Neuronal stem cell (in vitro differentiated cells): ENCODE results near the gene GEMIN5.

Experiments
- DNase-seq: peaks from one replicate; pipeline ENCODE4 v3.0.0-alpha.2; 2013; ENCODE audit warnings: low spot score
- H2AFZ ChIP-seq: one replicate; pipeline ENCODE4 v1.6.1; 2013; ENCODE audit warnings: mild to moderate bottlenecking, low read length, inconsistent platforms
- H2AK5ac ChIP-seq: 2 replicates; pipeline ENCODE4 v1.6.1; 2013; ENCODE audit warnings: low read depth, mild to moderate bottlenecking, inconsistent platforms, low read length, moderate library complexity, mixed read lengths
- H2BK120ac ChIP-seq: 2 replicates; pipeline ENCODE4 v1.6.1; 2013; ENCODE audit warnings: low read depth, mild to moderate bottlenecking, inconsistent platforms, low read length, moderate library complexity, mixed read lengths
- H2BK12ac ChIP-seq: one replicate; pipeline ENCODE4 v1.6.1; 2013; ENCODE audit warnings: low read length, inconsistent platforms
- H2BK15ac ChIP-seq: 2 replicates; pipeline ENCODE4 v1.6.1; 2013; ENCODE audit warnings: mild to moderate bottlenecking, low read length, inconsistent platforms, mixed read lengths
- H2BK5ac ChIP-seq: one replicate; pipeline ENCODE4 v1.6.1; 2013; ENCODE audit warnings: inconsistent platforms, mild to moderate bottlenecking, low read length, moderate library complexity
- H3K14ac ChIP-seq: one replicate; pipeline ENCODE4 v1.6.1; 2013; ENCODE audit warnings: low read length, inconsistent platforms
- H3K18ac ChIP-seq: 2 replicates; pipeline ENCODE4 v1.6.1; 2013; ENCODE audit warnings: low read length, inconsistent platforms
- H3K23ac ChIP-seq: 2 replicates; pipeline ENCODE4 v1.6.1; 2013; ENCODE audit warnings: low read depth, mild to moderate bottlenecking, mixed read lengths, low read length, inconsistent platforms; ENCODE audit not compliant: poor library complexity
- H3K27ac ChIP-seq: replicated peaks from 3 replicates; pipeline ENCODE4 v1.5.1; 2013; ENCODE audit warnings: low read length, inconsistent platforms
- H3K27me3 ChIP-seq, 3 experiments: 2 replicates each; pipeline ENCODE4 v1.6.1; 2013; ENCODE audit warnings: low read length in 3 of 3, mild to moderate bottlenecking in 2 of 3, inconsistent platforms in 1 of 3, low read depth in 1 of 3, mixed read lengths in 1 of 3, moderate library complexity in 1 of 3; ENCODE audit not compliant: control insufficient read depth in 3 of 3, insufficient read depth in 3 of 3
- H3K36me3 ChIP-seq, 2 donors: replicated peaks in 1 of 2; 2 replicates each; pipeline ENCODE4 v1.6.1; 2013; ENCODE audit warnings: low read length in 2 of 2; ENCODE audit not compliant: control insufficient read depth in 2 of 2, insufficient read depth in 2 of 2
- H3K4ac ChIP-seq: 2 replicates; pipeline ENCODE4 v1.6.1; 2013; ENCODE audit warnings: inconsistent platforms, mild to moderate bottlenecking, low read length, moderate library complexity
- H3K4me1 ChIP-seq, 2 donors: 1 replicate in 1 of 2; 2 replicates in 1 of 2; pipeline ENCODE4 v1.6.1; 2013; ENCODE audit warnings: low read length in 2 of 2, low read depth in 1 of 2; ENCODE audit not compliant: control insufficient read depth in 2 of 2, insufficient read depth in 1 of 2
- H3K4me2 ChIP-seq: one replicate; pipeline ENCODE4 v1.6.1; 2013; ENCODE audit warnings: mild to moderate bottlenecking, low read length, inconsistent platforms; ENCODE audit not compliant: insufficient read depth, poor library complexity, severe bottlenecking
- H3K4me3 ChIP-seq, 2 donors: 2 replicates each; pipeline ENCODE4 v1.5.1; 2013; ENCODE audit warnings: low read length in 2 of 2, mild to moderate bottlenecking in 2 of 2, inconsistent platforms in 1 of 2, moderate library complexity in 1 of 2
- H3K79me1 ChIP-seq: one replicate; pipeline ENCODE4 v1.6.1; 2013; ENCODE audit warnings: low read depth, mild to moderate bottlenecking, inconsistent platforms, low read length, moderate library complexity
- H3K9ac ChIP-seq: one replicate; pipeline ENCODE4 v1.6.1; 2013; ENCODE audit warnings: mild to moderate bottlenecking, low read depth, low read length, inconsistent platforms; ENCODE audit not compliant: poor library complexity
- H3K9me3 ChIP-seq, 2 donors: replicated peaks in 1 of 2; 2 replicates each; pipeline versions ENCODE3 to v1.6.1; 2013; ENCODE audit warnings: low read length in 2 of 2, mild to moderate bottlenecking in 2 of 2, inconsistent platforms in 1 of 2, low read depth in 1 of 2, mixed read lengths in 1 of 2, moderate library complexity in 1 of 2; ENCODE audit not compliant: control insufficient read depth in 2 of 2, insufficient read depth in 1 of 2
- H4K8ac ChIP-seq: one replicate; pipeline ENCODE4 v1.6.1; 2013; ENCODE audit warnings: low read depth, mild to moderate bottlenecking, inconsistent platforms, low read length, moderate library complexity
- H4K91ac ChIP-seq: one replicate; pipeline ENCODE4 v1.6.1; 2013; ENCODE audit warnings: low read length, low read depth, mild to moderate bottlenecking, inconsistent platforms; ENCODE audit not compliant: poor library complexity
- WGBS, 2 donors: extraction: QIAGEN DNeasy Blood & Tissue Kit; methylation state at CpG; one replicate each; pipeline ENCODE4 v1.1.7; 2013; ENCODE audit warnings: missing lambda C conversion rate in 2 of 2, mixed read lengths in 1 of 2; ENCODE audit not compliant: insufficient read length in 2 of 2, insufficient replicate concordance in 1 of 2; ENCODE audit errors: extremely low coverage in 2 of 2; 5-methylcytosine and 5-hydroxymethylcytosine counted together

The GEMIN5 gene

GRCh38 chr5:154966874-154967273 is 28.9 kb upstream of the GEMIN5 start:
- H3K18ac ChIP-seq: no peak overlapping the region
- no peak overlapping the region for H3K14ac ChIP-seq
- DNase-seq: no peak
- no peaks in the 10 kb centered on the region for H3K9me3 ChIP-seq
- no peak overlapping the region for H2BK120ac ChIP-seq
- H2AFZ ChIP-seq: no peak overlapping the region
- no peak overlapping the region for H2BK12ac ChIP-seq
- H3K79me1 ChIP-seq: no peaks in the 10 kb centered on the region
- no peak overlapping the region for H3K23ac ChIP-seq
- no CpG with 5 or more reads among the region's 3 CpGs for WGBS, 2 donors
- no peak overlapping the region for H3K4me3 ChIP-seq
- H3K27me3 ChIP-seq: no peaks in the 10 kb centered on the region
- H3K27ac ChIP-seq: no peak overlapping the region
- H3K36me3 ChIP-seq: peaks cover 0 to 44% of the 10 kb centered on the region in 2 donors
- no peak overlapping the region for H2BK15ac ChIP-seq
- no peak overlapping the region for H3K4me2 ChIP-seq
- H4K8ac ChIP-seq: no peak overlapping the region
- H3K4ac ChIP-seq: no peak overlapping the region
- H3K9ac ChIP-seq: no peak overlapping the region
- no peak overlapping the region for H2AK5ac ChIP-seq
- no peak overlapping the region for H4K91ac ChIP-seq
- no peaks in the 10 kb centered on the region for H3K4me1 ChIP-seq
- no peak overlapping the region for H2BK5ac ChIP-seq

DNA sequence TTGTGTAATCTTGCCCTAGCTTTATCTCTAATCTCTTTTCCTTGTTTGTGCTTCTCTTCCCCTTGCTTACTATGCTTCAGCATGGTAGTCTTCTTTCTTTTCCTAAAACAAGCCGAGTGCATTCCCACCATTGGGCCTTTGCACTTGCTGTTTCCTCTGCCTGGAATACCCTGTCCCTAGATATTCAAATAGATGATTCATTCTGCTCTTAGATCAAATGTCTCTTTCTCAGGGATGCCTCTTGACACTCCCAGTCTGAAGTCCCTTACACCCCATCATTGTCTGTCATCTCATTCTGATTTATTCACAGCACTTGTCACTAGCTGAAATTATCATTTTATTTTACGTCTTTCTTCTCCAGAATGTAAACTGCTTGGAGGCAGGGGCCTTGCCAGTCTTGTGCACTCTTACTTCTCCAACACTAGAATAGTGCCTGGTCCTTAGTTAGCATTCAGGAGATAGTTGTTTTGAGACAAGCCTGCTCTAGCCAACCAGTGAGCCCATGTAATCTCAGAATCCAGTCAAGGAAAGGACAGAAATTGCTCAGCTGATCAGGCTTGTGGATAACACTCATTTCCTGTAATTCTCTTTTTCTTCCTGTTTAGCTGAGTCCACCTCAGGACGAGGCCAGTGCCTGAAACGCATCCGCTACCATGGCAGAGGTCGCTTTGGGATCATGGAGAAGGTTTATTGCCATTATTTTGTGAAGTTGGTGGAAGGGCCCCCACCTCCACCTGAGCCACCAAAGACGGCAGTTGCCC is 28.2 kb upstream of the GEMIN5 start:
- H3K27ac ChIP-seq: no peak overlapping the region

DNA sequence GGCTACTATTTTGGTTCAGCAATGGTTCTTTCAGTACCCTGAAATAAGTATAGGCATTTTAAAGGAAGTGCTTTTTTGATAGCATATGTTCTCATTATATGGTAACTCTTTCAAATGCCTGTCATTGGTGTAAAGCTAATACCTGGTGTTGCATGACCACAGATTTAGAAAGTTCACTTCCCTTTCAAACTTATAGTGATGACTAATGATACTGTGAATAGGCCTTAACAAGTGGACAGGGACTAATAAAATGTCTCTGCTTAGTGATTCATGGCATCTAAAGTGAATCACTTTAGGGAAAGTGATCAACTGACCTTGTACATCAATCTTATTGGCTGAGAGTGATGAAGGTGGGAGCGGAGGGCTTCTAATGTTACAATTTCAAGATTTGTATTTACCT is 24.5 kb upstream of the GEMIN5 start:
- Histone ChIP-seq H2BK12ac (no peak overlapping the region), H3K9ac (no peak overlapping the region), H3K18ac (no peak overlapping the region), H4K91ac (no peak overlapping the region), H3K4me1 (no peaks in the 10 kb centered on the region), H3K79me1 (no peaks in the 10 kb centered on the region), H2BK120ac (no peak overlapping the region), H2BK15ac (no peak overlapping the region), H2AFZ (no peak overlapping the region), H3K4ac (no peak overlapping the region), H3K14ac (no peak overlapping the region), H3K36me3 (peaks cover 7 to 70% of the 10 kb centered on the region in 2 donors), H3K27ac (no peak overlapping the region), H3K4me2 (no peak overlapping the region), H3K4me3 (no peak overlapping the region), H2AK5ac (no peak overlapping the region), H4K8ac (no peak overlapping the region), H2BK5ac (no peak overlapping the region), H3K9me3 (no peaks in the 10 kb centered on the region), H3K27me3 (no peaks in the 10 kb centered on the region), H3K23ac (no peak overlapping the region)
- WGBS, 2 donors: no CpG with 5 or more reads among the region's 1 CpG
- no peak for DNase-seq

More for the DNA sequence above, 28.2 kb upstream of the GEMIN5 start:
- no peak overlapping the region for H3K4me3 ChIP-seq
- H4K91ac ChIP-seq: no peak overlapping the region
- H4K8ac ChIP-seq: no peak overlapping the region
- no peaks in the 10 kb centered on the region for H3K9me3 ChIP-seq
- H2AK5ac ChIP-seq: no peak overlapping the region
- H3K4me2 ChIP-seq: no peak overlapping the region
- DNase-seq: no peak
- H2BK5ac ChIP-seq: no peak overlapping the region
- H2BK120ac ChIP-seq: no peak overlapping the region
- no peaks in the 10 kb centered on the region for H3K4me1 ChIP-seq
- no peaks in the 10 kb centered on the region for H3K27me3 ChIP-seq
- H3K4ac ChIP-seq: no peak overlapping the region
- H3K36me3 ChIP-seq: peaks cover 3 to 50% of the 10 kb centered on the region in 2 donors
- H2BK12ac ChIP-seq: no peak overlapping the region
- no peaks in the 10 kb centered on the region for H3K79me1 ChIP-seq
- no peak overlapping the region for H3K23ac ChIP-seq
- no peak overlapping the region for H2BK15ac ChIP-seq
- WGBS, 2 donors: no CpG with 5 or more reads among the region's 7 CpGs
- H3K14ac ChIP-seq: no peak overlapping the region
- H3K9ac ChIP-seq: no peak overlapping the region
- no peak overlapping the region for H3K18ac ChIP-seq
- no peak overlapping the region for H2AFZ ChIP-seq

- H2BK120ac ChIP-seq: no peak overlapping the region
- no peak overlapping the region for H3K23ac ChIP-seq
- H2BK5ac ChIP-seq: no peak overlapping the region
- H3K4me1 ChIP-seq: no peaks in the 10 kb centered on the region
- H4K91ac ChIP-seq: no peak overlapping the region
- H4K8ac ChIP-seq: no peak overlapping the region
- H2BK15ac ChIP-seq: no peak overlapping the region
- no peak overlapping the region for H2BK12ac ChIP-seq
- no peak overlapping the region for H3K4me2 ChIP-seq
- H3K18ac ChIP-seq: no peak overlapping the region
- no peak overlapping the region for H2AK5ac ChIP-seq
- no peak overlapping the region for H3K14ac ChIP-seq
- H3K79me1 ChIP-seq: no peaks in the 10 kb centered on the region
- H3K4me3 ChIP-seq: no peak overlapping the region
- no peak overlapping the region for H3K4ac ChIP-seq
- no peaks in the 10 kb centered on the region for H3K9me3 ChIP-seq
- no peak overlapping the region for H3K9ac ChIP-seq
- peaks cover 6 to 53% of the 10 kb centered on the region in 2 donors for H3K36me3 ChIP-seq
- no peak for DNase-seq
- H3K27ac ChIP-seq: no peak overlapping the region
- H2AFZ ChIP-seq: no peak overlapping the region
- H3K27me3 ChIP-seq: no peaks in the 10 kb centered on the region
These were observed 18.7 kb upstream of the GEMIN5 start for GRCh38 chr5:154956712-154957111.
